HepG2 (cell line): ENCODE results near the gene S100A6. TPM values are rescaled to one million over a fixed set of nuclear protein-coding genes. Genes with fewer than 3 reads are reported as not detected.

Experiments used
- CBX5 ChIP-seq: sonication (generic); formaldehyde crosslinking; IDR thresholded peaks from 2 replicates; pipeline ENCODE4 v1.4.0; 2020; ENCODE audit warnings: missing genetic modification reagents, borderline replicate concordance
- NR2F1 ChIP-seq, 2 experiments: fragments of 450-650 bp in 1 of 2; formaldehyde crosslinking in 1 of 2; IDR thresholded peaks; 2 replicates each; pipeline versions ENCODE4 v1.5.0 to v1.6.1; 2016 to 2020; ENCODE audit warnings: mild to moderate bottlenecking in 1 of 2, missing compliant biosample characterization in 1 of 2, missing genetic modification reagents in 1 of 2, moderate library complexity in 1 of 2
- ZNF354B ChIP-seq: sonication (generic); formaldehyde crosslinking; IDR thresholded peaks from 2 replicates; pipeline ENCODE4 v1.8.0; 2022; ENCODE audit warnings: mild to moderate bottlenecking, missing genetic modification reagents
- ZNF550 ChIP-seq: sonication (generic); formaldehyde crosslinking; IDR thresholded peaks from 2 replicates; pipeline ENCODE4 v1.4.0; 2020; ENCODE audit warnings: mild to moderate bottlenecking, missing genetic modification reagents, borderline replicate concordance
- polyA plus RNA-seq, 8 experiments: library from polyadenylated mRNA; depleted of rRNA in 3 of 8; stranded (reverse) in 7 of 8; unstranded in 1 of 8; fragments of >200 nt; fragmentation: Illumina TruSeq in 4 of 8; extraction: Trizol in 4 of 8; gene quantifications; 2 replicates each; pipeline versions ENCODE4 v1.2.1 to v1.2.3, GENCODE V29; 2011 to 2016; ENCODE audit warnings: low read depth in 4 of 8, missing spikeins in 1 of 8, mixed read lengths in 1 of 8; ENCODE audit not compliant: insufficient read depth in 1 of 8
- total RNA-seq, 5 experiments: library from RNA; depleted of rRNA; stranded (reverse); fragments of >200 nt; fragmentation: Illumina TruSeq; extraction: Trizol; gene quantifications; 2 replicates each; pipeline ENCODE4 v1.2.3, GENCODE V29; 2016; ENCODE audit warnings: low read depth in 1 of 5
- TF ChIP-seq, protein P1 (sequence below): sonication (generic); formaldehyde crosslinking; IDR thresholded peaks from 2 replicates; pipeline ENCODE4 v1.4.0; 2020; ENCODE audit warnings: missing genetic modification reagents
- TF ChIP-seq, protein P2 (sequence below): sonication (generic); formaldehyde crosslinking; IDR thresholded peaks from 2 replicates; pipeline ENCODE4 v1.8.1; 2023; ENCODE audit warnings: mild to moderate bottlenecking, missing genetic modification reagents

Gene S100A6
- total and polyA plus RNA-seq, 2 of the 13 experiments (the other 11 are each of a cell fraction or from before 2014, with no cell fraction given): 72.9 to 85.0 TPM

DNA sequence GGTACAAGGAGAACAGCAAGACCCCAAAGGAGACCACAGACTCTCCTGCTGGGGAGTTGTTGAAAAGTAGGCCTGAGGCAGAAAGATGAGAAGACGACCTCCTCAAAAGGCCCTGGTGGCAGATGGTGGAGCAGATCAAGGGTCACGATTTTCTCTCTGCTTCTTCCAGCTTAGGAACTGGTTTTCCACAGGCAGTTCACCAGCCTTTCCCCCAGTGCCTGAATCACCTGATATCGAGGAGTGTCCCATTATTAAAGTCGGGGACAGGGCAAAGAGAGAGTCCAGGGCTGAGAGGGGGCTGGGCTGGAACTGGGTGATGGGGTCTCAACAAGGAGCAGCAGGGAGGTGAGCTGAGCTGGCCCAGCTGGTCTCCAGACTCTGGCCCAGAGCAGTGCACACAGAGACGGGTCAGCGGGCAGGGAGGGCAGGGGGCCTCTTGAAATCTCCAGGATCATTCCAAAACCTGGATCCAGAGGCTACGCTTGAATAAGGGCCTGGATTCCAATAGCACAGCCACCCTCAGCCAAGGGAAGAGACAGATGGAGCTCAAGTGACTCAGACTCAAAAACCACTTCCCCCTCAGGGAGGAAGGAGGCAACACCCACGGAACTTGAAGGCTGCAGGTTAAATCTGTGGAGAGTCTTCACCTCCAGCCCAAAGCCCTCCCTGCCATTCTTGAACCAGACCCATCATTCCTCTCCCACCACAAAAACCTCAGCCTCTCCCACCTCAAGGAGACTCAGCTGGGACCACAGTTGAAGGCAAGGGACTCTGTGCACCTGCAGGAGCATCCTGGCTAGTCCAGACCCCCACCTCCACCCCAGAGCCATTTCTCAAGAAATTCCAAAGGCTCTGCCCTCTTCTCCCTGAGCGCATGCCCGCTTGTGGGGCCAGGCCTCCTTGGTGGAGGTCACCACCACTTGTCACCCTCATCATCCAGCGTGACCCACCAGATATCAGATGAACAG, 4.9 kb upstream of the S100A6 start, which contains the start of gene S100A5 (continued):
- TF ChIP-seq, protein P1, sequence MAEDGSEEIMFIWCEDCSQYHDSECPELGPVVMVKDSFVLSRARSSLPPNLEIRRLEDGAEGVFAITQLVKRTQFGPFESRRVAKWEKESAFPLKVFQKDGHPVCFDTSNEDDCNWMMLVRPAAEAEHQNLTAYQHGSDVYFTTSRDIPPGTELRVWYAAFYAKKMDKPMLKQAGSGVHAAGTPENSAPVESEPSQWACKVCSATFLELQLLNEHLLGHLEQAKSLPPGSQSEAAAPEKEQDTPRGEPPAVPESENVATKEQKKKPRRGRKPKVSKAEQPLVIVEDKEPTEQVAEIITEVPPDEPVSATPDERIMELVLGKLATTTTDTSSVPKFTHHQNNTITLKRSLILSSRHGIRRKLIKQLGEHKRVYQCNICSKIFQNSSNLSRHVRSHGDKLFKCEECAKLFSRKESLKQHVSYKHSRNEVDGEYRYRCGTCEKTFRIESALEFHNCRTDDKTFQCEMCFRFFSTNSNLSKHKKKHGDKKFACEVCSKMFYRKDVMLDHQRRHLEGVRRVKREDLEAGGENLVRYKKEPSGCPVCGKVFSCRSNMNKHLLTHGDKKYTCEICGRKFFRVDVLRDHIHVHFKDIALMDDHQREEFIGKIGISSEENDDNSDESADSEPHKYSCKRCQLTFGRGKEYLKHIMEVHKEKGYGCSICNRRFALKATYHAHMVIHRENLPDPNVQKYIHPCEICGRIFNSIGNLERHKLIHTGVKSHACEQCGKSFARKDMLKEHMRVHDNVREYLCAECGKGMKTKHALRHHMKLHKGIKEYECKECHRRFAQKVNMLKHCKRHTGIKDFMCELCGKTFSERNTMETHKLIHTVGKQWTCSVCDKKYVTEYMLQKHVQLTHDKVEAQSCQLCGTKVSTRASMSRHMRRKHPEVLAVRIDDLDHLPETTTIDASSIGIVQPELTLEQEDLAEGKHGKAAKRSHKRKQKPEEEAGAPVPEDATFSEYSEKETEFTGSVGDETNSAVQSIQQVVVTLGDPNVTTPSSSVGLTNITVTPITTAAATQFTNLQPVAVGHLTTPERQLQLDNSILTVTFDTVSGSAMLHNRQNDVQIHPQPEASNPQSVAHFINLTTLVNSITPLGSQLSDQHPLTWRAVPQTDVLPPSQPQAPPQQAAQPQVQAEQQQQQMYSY (CRISPR knock-in tag): no peak
- TF ChIP-seq NR2F1 (CRISPR knock-in tag; IDR thresholded peaks at IDR 0.05): no peak
- no peak for TF ChIP-seq ZNF550
- no peak for TF ChIP-seq CBX5
- TF ChIP-seq, protein P2, sequence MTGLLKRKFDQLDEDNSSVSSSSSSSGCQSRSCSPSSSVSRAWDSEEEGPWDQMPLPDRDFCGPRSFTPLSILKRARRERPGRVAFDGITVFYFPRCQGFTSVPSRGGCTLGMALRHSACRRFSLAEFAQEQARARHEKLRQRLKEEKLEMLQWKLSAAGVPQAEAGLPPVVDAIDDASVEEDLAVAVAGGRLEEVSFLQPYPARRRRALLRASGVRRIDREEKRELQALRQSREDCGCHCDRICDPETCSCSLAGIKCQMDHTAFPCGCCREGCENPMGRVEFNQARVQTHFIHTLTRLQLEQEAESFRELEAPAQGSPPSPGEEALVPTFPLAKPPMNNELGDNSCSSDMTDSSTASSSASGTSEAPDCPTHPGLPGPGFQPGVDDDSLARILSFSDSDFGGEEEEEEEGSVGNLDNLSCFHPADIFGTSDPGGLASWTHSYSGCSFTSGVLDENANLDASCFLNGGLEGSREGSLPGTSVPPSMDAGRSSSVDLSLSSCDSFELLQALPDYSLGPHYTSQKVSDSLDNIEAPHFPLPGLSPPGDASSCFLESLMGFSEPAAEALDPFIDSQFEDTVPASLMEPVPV (CRISPR knock-in tag): no peak
- no peak for TF ChIP-seq ZNF354B (CRISPR knock-in tag)
